ENCODE measurements around the gene RNF26. TPM values are rescaled to one million over a fixed set of nuclear protein-coding genes. Genes with fewer than 3 reads are reported as not detected.

The RNF26 gene
- polyA plus RNA-seq, 1 experiment: 27.1 TPM

GRCh38 chr11:119293461-119293860 is 40.9 kb upstream of the RNF26 start:
- DNase-seq (ENCODE audit: low read depth, low spot score): no peak

GRCh38 chr11:119295178-119295577 is 39.1 kb upstream of the RNF26 start:
- no peak overlapping the region for H3K27ac ChIP-seq (ENCODE audit: low read depth, low read length)
- peaks cover 14% of the 10 kb centered on the region for H3K9me3 ChIP-seq (ENCODE audit: control insufficient read depth, insufficient read depth, low read length)
- H3K4me3 ChIP-seq (ENCODE audit: low read depth, low read length): no peak overlapping the region
- H3K27me3 ChIP-seq (ENCODE audit: control insufficient read depth, insufficient read depth, low read length): no peaks in the 10 kb centered on the region
- ChIA-PET POLR2A (no interaction called here), CTCF (no interaction called here)
- TF ChIP-seq, protein P1, sequence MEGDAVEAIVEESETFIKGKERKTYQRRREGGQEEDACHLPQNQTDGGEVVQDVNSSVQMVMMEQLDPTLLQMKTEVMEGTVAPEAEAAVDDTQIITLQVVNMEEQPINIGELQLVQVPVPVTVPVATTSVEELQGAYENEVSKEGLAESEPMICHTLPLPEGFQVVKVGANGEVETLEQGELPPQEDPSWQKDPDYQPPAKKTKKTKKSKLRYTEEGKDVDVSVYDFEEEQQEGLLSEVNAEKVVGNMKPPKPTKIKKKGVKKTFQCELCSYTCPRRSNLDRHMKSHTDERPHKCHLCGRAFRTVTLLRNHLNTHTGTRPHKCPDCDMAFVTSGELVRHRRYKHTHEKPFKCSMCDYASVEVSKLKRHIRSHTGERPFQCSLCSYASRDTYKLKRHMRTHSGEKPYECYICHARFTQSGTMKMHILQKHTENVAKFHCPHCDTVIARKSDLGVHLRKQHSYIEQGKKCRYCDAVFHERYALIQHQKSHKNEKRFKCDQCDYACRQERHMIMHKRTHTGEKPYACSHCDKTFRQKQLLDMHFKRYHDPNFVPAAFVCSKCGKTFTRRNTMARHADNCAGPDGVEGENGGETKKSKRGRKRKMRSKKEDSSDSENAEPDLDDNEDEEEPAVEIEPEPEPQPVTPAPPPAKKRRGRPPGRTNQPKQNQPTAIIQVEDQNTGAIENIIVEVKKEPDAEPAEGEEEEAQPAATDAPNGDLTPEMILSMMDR (IDR thresholded peaks at IDR 0.05; ENCODE audit: low read depth, low read length): no peak; the same call in 1 of the 2 replicates
- DNase-seq (ENCODE audit: low read depth, low spot score): no peak

More at GRCh38 chr11:119293461-119293860, 40.9 kb upstream of the RNF26 start:
- ChIA-PET CTCF (interaction anchor here (0.6 to 1.7 kb wide), 3 partner anchors 9 to 87 kb away, joined by 3 to 5 read pairs (median 5); partner anchors contain the start of gene CBL), POLR2A (no interaction called here)
- no peaks in the 10 kb centered on the region for H3K27me3 ChIP-seq (ENCODE audit: control insufficient read depth, insufficient read depth, low read length)
- TF ChIP-seq, protein P1 (IDR thresholded peaks at IDR 0.05; ENCODE audit: low read depth, low read length): no peak
- H3K4me3 ChIP-seq (ENCODE audit: low read depth, low read length): no peak overlapping the region
- peaks cover 18% of the 10 kb centered on the region for H3K9me3 ChIP-seq (ENCODE audit: control insufficient read depth, insufficient read depth, low read length)
- no peak overlapping the region for H3K27ac ChIP-seq (ENCODE audit: low read depth, low read length)

DNA sequence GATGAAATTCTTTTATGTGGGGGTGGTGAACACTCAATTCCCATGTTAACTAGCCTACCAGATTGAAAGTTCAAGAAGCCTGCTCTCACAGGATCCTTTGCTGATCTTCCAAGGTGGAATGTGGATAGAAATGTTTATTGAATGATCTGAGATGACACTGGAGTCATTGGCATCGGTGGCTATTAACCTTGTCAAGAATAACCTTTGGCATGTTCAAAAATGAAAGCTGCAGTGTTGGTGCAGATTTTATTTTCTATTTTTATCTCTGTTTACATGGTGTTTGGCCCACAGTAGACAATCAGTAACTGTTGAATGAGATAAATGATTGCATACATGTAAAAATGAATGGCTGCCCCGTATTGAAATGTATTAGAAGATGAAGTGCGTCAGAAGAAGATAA is 36.4 kb upstream of the RNF26 start:
- TF ChIP-seq, protein P1 (IDR thresholded peaks at IDR 0.05; ENCODE audit: low read depth, low read length): no peak
- ChIA-PET CTCF (interaction anchor here (0.8 to 1.3 kb wide), 5 partner anchors 14 to 198 kb away, joined by 3 to 9 read pairs (median 4); partner anchors contain the start of gene CBL), POLR2A (interaction anchor here (1.1 kb wide), 1 partner anchor 18 kb away, joined by 3 read pairs; no protein-coding TSS in a partner anchor)
- H3K27me3 ChIP-seq (ENCODE audit: control insufficient read depth, insufficient read depth, low read length): no peaks in the 10 kb centered on the region
- H3K4me3 ChIP-seq (ENCODE audit: low read depth, low read length): no peak overlapping the region
- H3K27ac ChIP-seq (ENCODE audit: low read depth, low read length): no peak overlapping the region
- no peak for DNase-seq (ENCODE audit: low read depth, low spot score)
- no peaks in the 10 kb centered on the region for H3K9me3 ChIP-seq (ENCODE audit: control insufficient read depth, insufficient read depth, low read length)

DNA sequence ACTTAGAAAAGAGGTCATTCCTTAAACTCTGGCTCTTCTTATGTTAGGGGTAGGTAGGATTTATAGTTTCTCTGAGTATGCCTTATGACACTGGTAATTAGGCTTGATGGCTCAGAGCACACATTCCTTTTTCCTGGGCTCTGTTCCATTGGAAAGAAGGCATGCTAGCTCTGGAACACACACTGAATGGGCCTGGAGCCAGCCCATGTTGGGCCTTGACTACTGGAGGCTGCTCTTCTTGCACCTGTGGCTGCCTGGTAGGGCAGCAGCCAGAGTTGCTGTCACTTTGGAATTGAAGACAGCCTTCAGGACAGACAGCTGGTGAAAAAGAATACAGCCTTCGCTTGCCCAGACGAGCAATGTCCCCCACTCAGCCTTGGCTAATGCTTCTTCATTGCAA is 35.6 kb upstream of the RNF26 start:
- TF ChIP-seq, protein P1 (IDR thresholded peaks at IDR 0.05; ENCODE audit: low read depth, low read length): no peak
- CTCF ChIA-PET: interaction anchor here (0.6 kb wide), 1 partner anchor 261 kb away, joined by 3 read pairs; no protein-coding TSS in a partner anchor
- POLR2A ChIA-PET: no interaction called here
- Histone ChIP-seq H3K27me3 (ENCODE audit: control insufficient read depth, insufficient read depth, low read length) (no peaks in the 10 kb centered on the region), H3K4me3 (ENCODE audit: low read depth, low read length) (no peak overlapping the region), H3K27ac (ENCODE audit: low read depth, low read length) (no peak overlapping the region), H3K9me3 (ENCODE audit: control insufficient read depth, insufficient read depth, low read length) (no peaks in the 10 kb centered on the region)
- DNase-seq (ENCODE audit: low read depth, low spot score): no peak

DNA sequence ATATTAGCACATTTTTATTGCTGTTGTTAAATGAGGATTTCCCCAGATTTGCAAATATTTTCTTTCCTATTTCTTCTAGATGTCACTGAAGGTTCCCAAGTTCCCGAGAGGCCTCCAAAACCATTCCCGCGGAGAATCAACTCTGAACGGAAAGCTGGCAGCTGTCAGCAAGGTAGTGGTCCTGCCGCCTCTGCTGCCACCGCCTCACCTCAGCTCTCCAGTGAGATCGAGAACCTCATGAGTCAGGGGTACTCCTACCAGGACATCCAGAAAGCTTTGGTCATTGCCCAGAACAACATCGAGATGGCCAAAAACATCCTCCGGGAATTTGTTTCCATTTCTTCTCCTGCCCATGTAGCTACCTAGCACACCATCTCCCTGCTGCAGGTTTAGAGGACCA is 34.9 kb upstream of the RNF26 start:
- no peak for DNase-seq (ENCODE audit: low read depth, low spot score)
- TF ChIP-seq, protein P1 (IDR thresholded peaks at IDR 0.05; ENCODE audit: low read depth, low read length): no peak
- CTCF ChIA-PET: interaction anchor here (0.6 to 2.5 kb wide), 3 partner anchors 16 to 261 kb away, joined by 3 to 11 read pairs (median 4); no protein-coding TSS in a partner anchor
- no peak overlapping the region for H3K27ac ChIP-seq (ENCODE audit: low read depth, low read length)
- no peak overlapping the region for H3K4me3 ChIP-seq (ENCODE audit: low read depth, low read length)
- POLR2A ChIA-PET: no interaction called here
- no peaks in the 10 kb centered on the region for H3K9me3 ChIP-seq (ENCODE audit: control insufficient read depth, insufficient read depth, low read length)
- H3K27me3 ChIP-seq (ENCODE audit: control insufficient read depth, insufficient read depth, low read length): no peaks in the 10 kb centered on the region

All from AG04450 (cell line).